ENCODE results near the gene AKT1S1. TPM values are rescaled to one million over a fixed set of nuclear protein-coding genes. Genes with fewer than 3 reads are reported as not detected.

AKT1S1 gene
- total RNA-seq, 1 experiment from 2014 or later = 70.6 TPM

- DNase-seq (ENCODE audit: low read depth, low spot score) = no peak
- H3K4me1 ChIP-seq (ENCODE audit: control insufficient read depth in 1 of 2, insufficient read depth in 2 of 2, low read length in 2 of 2) = peaks cover 11 to 57% of the 10 kb centered on the region in 2 experiments; a peak in 3 of 4 replicates
- no peaks in the 10 kb centered on the region for H3K27me3 ChIP-seq (ENCODE audit: insufficient read depth, low read length)
- ChIA-PET CTCF (interaction anchor here (1.2 kb wide), 1 partner anchor 12 kb away, joined by 3 read pairs; the partner anchor contains the start of gene PTOV1), RAD21 (ENCODE audit: low non-redundant PET in 1 of 2, low total read pairs in 2 of 2, uncharacterized antibody in 2 of 2, unreplicated experiment in 2 of 2) (no interaction called here), POLR2A (interaction anchor here (1.1 kb wide), 1 partner anchor 12 kb away, joined by 3 read pairs; the partner anchor contains the start of gene PTOV1)
- intact Hi-C loops (cut with micrococcal nuclease) = no loop called here
- ATAC-seq = peak; percentile 16; the same call in 1 of the 2 replicates
- no peak overlapping the region for H2AFZ ChIP-seq (ENCODE audit: low read depth, low read length, poor library complexity, severe bottlenecking)
- H3K36me3 ChIP-seq (ENCODE audit: control insufficient read depth in 1 of 2, insufficient read depth in 2 of 2, low read length in 2 of 2) = peaks cover 15 to 42% of the 10 kb centered on the region in 2 experiments
- BruUV-seq (replicated peaks) = no TSS peak
- no peaks in the 10 kb centered on the region for H3K9me2 ChIP-seq (ENCODE audit: insufficient read depth)
- peaks cover 43% of the 10 kb centered on the region for H3K79me2 ChIP-seq (ENCODE audit: insufficient read depth, low read length)
- no peak overlapping the region for H3K9ac ChIP-seq (ENCODE audit: low read length)
- no peak overlapping the region for H3K4me3 ChIP-seq (replicated peaks in 1 of 2; ENCODE audit: low read depth in 1 of 2, low read length in 2 of 2)
- no peaks in the 10 kb centered on the region for H3K9me3 ChIP-seq (ENCODE audit: control insufficient read depth in 1 of 2, insufficient read depth in 1 of 2, low read depth in 1 of 2, low read length in 2 of 2)
- TF ChIP-seq CTCF (IDR thresholded peaks at IDR 0.05 in 2 of 3, conservative IDR thresholded peaks at IDR 0.05 in 1 of 3; ENCODE audit: borderline replicate concordance in 1 of 3, insufficient read depth in 1 of 3, low read depth in 2 of 3, low read length in 2 of 3) (peak in 2 of 3 experiments; percentile 63 to 65; a peak in 4 of 6 replicates), MAX (IDR thresholded peaks at IDR 0.05) (no peak), POLR2A (IDR thresholded peaks at IDR 0.05; ENCODE audit: borderline replicate concordance, extremely low read depth, insufficient read depth, insufficient read length) (no peak), SIN3A (IDR thresholded peaks at IDR 0.05; ENCODE audit: low read depth) (no peak)
- no peak overlapping the region for H3K4me2 ChIP-seq (ENCODE audit: low read length)
- peak overlapping the region; percentile 13; the same call in 1 of the 2 replicates for H3K27ac ChIP-seq (ENCODE audit: low read depth, low read length)
- peaks cover 5% of the 10 kb centered on the region; the same call in 1 of the 2 replicates for H4K20me1 ChIP-seq (ENCODE audit: insufficient read depth)
Observed at GRCh38 chr19:49862391-49863253, 14.5 kb downstream of the AKT1S1 start.
